Thyroid gland (tissue), 4 donors: Measurements from ENCODE around the gene GATAD2A.

Experiments
- CTCF ChIP-seq, 6 experiments: fragments of 200-600 bp in 3 of 6; fragments of 450-650 bp in 3 of 6; sonication (generic) in 3 of 6; IDR thresholded peaks; one replicate each; pipeline ENCODE4 v1.5.1; 2016 to 2019; ENCODE audit warnings: antibody characterized with exemption in 6 of 6, mild to moderate bottlenecking in 2 of 6, inconsistent platforms in 1 of 6, moderate library complexity in 1 of 6
- POLR2A ChIP-seq, 2 donors: fragments of 450-650 bp; IDR thresholded peaks; one replicate each; pipeline ENCODE4 v1.6.1; 2017; ENCODE audit warnings: antibody characterized with exemption in 2 of 2, mild to moderate bottlenecking in 2 of 2, moderate library complexity in 1 of 2

- TF ChIP-seq POLR2A (IDR thresholded peaks at IDR 0.05) (no peak), CTCF (IDR thresholded peaks at IDR 0.05) (no peak)
These were observed 37.8 kb downstream of the GATAD2A start for GRCh38 chr19:19443283-19443682.
